SK-N-SH (cell line): ENCODE measurements around the gene LIPN. TPM values are rescaled to one million over a fixed set of nuclear protein-coding genes. Genes with fewer than 3 reads are reported as not detected.

Experiments used
- CTCF ChIA-PET: fragments of 300-600, 350-600 bp; formaldehyde crosslinking; extraction: SDS; loops from one replicate; lab custom pipeline; 2021; lab: Yijun Ruan, JAX
- POLR2A ChIA-PET: fragments of 350-600 bp; sonication (Branson Sonifier 250); formaldehyde crosslinking; extraction: SDS; loops from one replicate; lab custom pipeline; 2020; ENCODE audit warnings: antibody characterized with exemption, inconsistent platforms; lab: Yijun Ruan, JAX
- DNase-seq: peaks from one replicate; pipeline ENCODE4 v3.0.0; 2012
- H2AFZ ChIP-seq: fragments of 200-600 bp; sonication (generic); 2 replicates; pipeline ENCODE4 v1.8.1; 2016; ENCODE audit warnings: antibody characterized with exemption, mild to moderate bottlenecking, low read depth
- H3F3A ChIP-seq: fragments of 200-600 bp; sonication (generic); replicated peaks from 2 replicates; pipeline ENCODE3; 2016; ENCODE audit warnings: antibody characterized with exemption, mild to moderate bottlenecking; ENCODE audit not compliant: insufficient read depth
- H3K27ac ChIP-seq, 2 experiments: fragments of 200-500 bp in 1 of 2; fragments of 200-600 bp in 1 of 2; sonication (Bioruptor generic) in 1 of 2; sonication (generic), shearing (Covaris generic) in 1 of 2; 2 replicates each; pipeline versions ENCODE4 v1.5.1 to v1.6.1; 2014 to 2016; ENCODE audit warnings: low read depth in 2 of 2, inconsistent platforms in 1 of 2, low read length in 1 of 2, mild to moderate bottlenecking in 1 of 2, mixed read lengths in 1 of 2
- H3K27me3 ChIP-seq: fragments of 200-600 bp; sonication (generic), shearing (Covaris generic); 2 replicates; pipeline ENCODE4 v1.6.1; 2016; ENCODE audit warnings: mixed run types; ENCODE audit not compliant: insufficient read depth
- H3K36me3 ChIP-seq, 2 experiments: fragments of 200-500 bp in 1 of 2; fragments of 200-600 bp in 1 of 2; sonication (Bioruptor generic) in 1 of 2; sonication (generic) in 1 of 2; replicated peaks in 1 of 2; 2 replicates each; pipeline versions ENCODE3 to v1.5.1; 2014 to 2016; ENCODE audit warnings: low read length in 1 of 2, mild to moderate bottlenecking in 1 of 2; ENCODE audit not compliant: insufficient read depth in 2 of 2, control insufficient read depth in 1 of 2
- H3K4me1 ChIP-seq, 2 experiments: fragments of 200-500 bp in 1 of 2; fragments of 200-600 bp in 1 of 2; sonication (Bioruptor generic) in 1 of 2; sonication (generic), shearing (Covaris generic) in 1 of 2; 2 replicates each; pipeline versions ENCODE4 v1.5.1 to v1.6.1; 2014 to 2016; ENCODE audit warnings: low read depth in 1 of 2, low read length in 1 of 2, mixed run types in 1 of 2; ENCODE audit not compliant: insufficient read depth in 2 of 2, control insufficient read depth in 1 of 2
- H3K4me2 ChIP-seq: fragments of 200-600 bp; sonication (generic), shearing (Covaris generic); 2 replicates; pipeline ENCODE4 v1.6.1; 2017; ENCODE audit warnings: mixed run types
- H3K4me3 ChIP-seq, 2 experiments: fragments of 200-500 bp in 1 of 2; fragments of 200-600 bp in 1 of 2; sonication (Bioruptor generic) in 1 of 2; sonication (generic), shearing (Covaris generic) in 1 of 2; 2 replicates each; pipeline versions ENCODE4 v1.5.1 to v1.8.1; 2014 to 2016; ENCODE audit warnings: low read depth in 2 of 2, inconsistent platforms in 1 of 2, low read length in 1 of 2, mild to moderate bottlenecking in 1 of 2, mixed read lengths in 1 of 2, moderate library complexity in 1 of 2
- H3K79me2 ChIP-seq: fragments of 200-600 bp; sonication (generic); 2 replicates; pipeline ENCODE4 v1.8.1; 2017; ENCODE audit warnings: mild to moderate bottlenecking; ENCODE audit not compliant: insufficient read depth
- H3K9ac ChIP-seq: fragments of 200-600 bp; sonication (generic); 2 replicates; pipeline ENCODE4 v1.6.1; 2017; ENCODE audit warnings: mixed run types
- H3K9me2 ChIP-seq: fragments of 200-600 bp; sonication (generic); 2 replicates; pipeline ENCODE4 v1.6.1; 2017; ENCODE audit warnings: mixed run types
- H3K9me3 ChIP-seq: fragments of 200-600 bp; sonication (generic); 2 replicates; pipeline ENCODE4 v1.6.1; 2017; ENCODE audit warnings: mixed run types, mild to moderate bottlenecking, moderate library complexity
- H4K20me1 ChIP-seq: fragments of 200-600 bp; sonication (generic); 2 replicates; pipeline ENCODE4 v1.6.1; 2017; ENCODE audit warnings: mild to moderate bottlenecking, mixed run types; ENCODE audit not compliant: insufficient read depth
- CHD2 ChIP-seq: fragments of 150-350 bp; IDR thresholded peaks from 2 replicates; pipeline ENCODE4 v1.6.1; 2018; ENCODE audit warnings: low read length; ENCODE audit not compliant: partially characterized antibody
- ELF1 ChIP-seq: IDR thresholded peaks from 2 replicates; pipeline ENCODE4 v1.4.0; 2012
- EZH2phosphoT487 ChIP-seq: fragments of 200-600 bp; sonication (generic); IDR thresholded peaks from 2 replicates; pipeline ENCODE4 v1.6.1; 2017; ENCODE audit warnings: low read depth, mixed run types, mild to moderate bottlenecking, antibody characterized with exemption, moderate library complexity, borderline replicate concordance
- MXI1 ChIP-seq: IDR thresholded peaks from 2 replicates; pipeline ENCODE4 v1.6.1; 2012; ENCODE audit warnings: mild to moderate bottlenecking, low read depth, low read length, improper control_type of control experiment
- RAD21 ChIP-seq: IDR thresholded peaks from 2 replicates; pipeline ENCODE4 v1.6.1; 2012; ENCODE audit warnings: mild to moderate bottlenecking, low read length
- RCOR1 ChIP-seq: fragments of 150-350 bp; IDR thresholded peaks from 2 replicates; pipeline ENCODE4 v1.6.1; 2017; ENCODE audit warnings: antibody characterized with exemption, low read length
- RXRA ChIP-seq: IDR thresholded peaks from 2 replicates; pipeline ENCODE4 v1.4.0; 2012; ENCODE audit warnings: low read depth, mild to moderate bottlenecking, borderline replicate concordance
- SMC3 ChIP-seq: IDR thresholded peaks from 2 replicates; pipeline ENCODE4 v1.6.1; 2012; ENCODE audit warnings: low read depth, low read length, improper control_type of control experiment
- TCF12 ChIP-seq: IDR thresholded peaks from 2 replicates; pipeline ENCODE4 v1.4.0; 2012
- YY1 ChIP-seq: IDR thresholded peaks from 2 replicates; pipeline ENCODE4 v1.4.0; 2012; ENCODE audit warnings: low read depth, mild to moderate bottlenecking
- WGBS: methylation state at CpG from one replicate; pipeline ENCODE4 v1.1.6; 2017; ENCODE audit warnings: low lambda C conversion rate; 5-methylcytosine and 5-hydroxymethylcytosine counted together
- polyA plus RNA-seq, 3 experiments: library from polyadenylated mRNA; depleted of rRNA; stranded (reverse); fragments of >200 nt; gene quantifications; 2 replicates each; pipeline ENCODE4 v1.2.3, GENCODE V29; 2012
- TF ChIP-seq, protein P1 (sequence below): IDR thresholded peaks from 2 replicates; pipeline ENCODE4 v1.4.0; 2012; ENCODE audit warnings: low read depth, borderline replicate concordance
- TF ChIP-seq, protein P2 (sequence below): IDR thresholded peaks from 2 replicates; pipeline ENCODE4 v1.4.0; 2012; ENCODE audit warnings: low read depth
- TF ChIP-seq, protein P3 (sequence below): IDR thresholded peaks from 2 replicates; pipeline ENCODE4 v1.4.0; 2012; ENCODE audit warnings: low read depth, borderline replicate concordance
- TF ChIP-seq, protein P4 (sequence below): IDR thresholded peaks from 2 replicates; pipeline ENCODE4; 2012
- TF ChIP-seq, protein P5 (sequence below): fragments of 150-350 bp; IDR thresholded peaks from 2 replicates; pipeline ENCODE4 v1.6.1; 2017; ENCODE audit warnings: antibody characterized with exemption, low read length, low read depth, borderline replicate concordance

Gene LIPN
- polyA plus RNA-seq, 1 of the 3 experiments (the other 2 are of a cell fraction): not detected

DNA sequence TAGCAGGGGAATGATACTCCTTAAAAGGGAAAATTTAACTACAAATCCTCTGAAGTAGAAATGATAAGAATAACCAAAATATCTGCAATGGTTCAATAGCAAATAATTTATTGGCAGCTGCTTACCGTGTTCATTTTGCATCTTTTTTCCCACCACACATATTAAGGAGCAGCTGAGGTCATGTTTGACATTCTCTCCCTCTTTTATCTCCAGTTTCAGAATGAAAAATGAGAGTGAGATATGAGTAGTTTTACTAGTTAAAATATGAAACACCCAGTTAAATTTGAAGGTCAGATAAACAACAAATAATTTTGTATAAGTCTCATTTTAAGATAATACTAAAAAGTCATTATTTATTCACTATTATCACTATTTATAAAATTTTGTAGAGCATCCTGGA is 3.1 kb downstream of the LIPN start:
- POLR2A ChIA-PET: no interaction called here
- TF ChIP-seq RCOR1 (no peak), EZH2phosphoT487 (no peak), YY1 (no peak), RAD21 (no peak), RXRA (no peak), MXI1 (no peak), CHD2 (no peak), TCF12 (no peak), ELF1 (no peak), SMC3 (no peak)
- TF ChIP-seq, protein P1, sequence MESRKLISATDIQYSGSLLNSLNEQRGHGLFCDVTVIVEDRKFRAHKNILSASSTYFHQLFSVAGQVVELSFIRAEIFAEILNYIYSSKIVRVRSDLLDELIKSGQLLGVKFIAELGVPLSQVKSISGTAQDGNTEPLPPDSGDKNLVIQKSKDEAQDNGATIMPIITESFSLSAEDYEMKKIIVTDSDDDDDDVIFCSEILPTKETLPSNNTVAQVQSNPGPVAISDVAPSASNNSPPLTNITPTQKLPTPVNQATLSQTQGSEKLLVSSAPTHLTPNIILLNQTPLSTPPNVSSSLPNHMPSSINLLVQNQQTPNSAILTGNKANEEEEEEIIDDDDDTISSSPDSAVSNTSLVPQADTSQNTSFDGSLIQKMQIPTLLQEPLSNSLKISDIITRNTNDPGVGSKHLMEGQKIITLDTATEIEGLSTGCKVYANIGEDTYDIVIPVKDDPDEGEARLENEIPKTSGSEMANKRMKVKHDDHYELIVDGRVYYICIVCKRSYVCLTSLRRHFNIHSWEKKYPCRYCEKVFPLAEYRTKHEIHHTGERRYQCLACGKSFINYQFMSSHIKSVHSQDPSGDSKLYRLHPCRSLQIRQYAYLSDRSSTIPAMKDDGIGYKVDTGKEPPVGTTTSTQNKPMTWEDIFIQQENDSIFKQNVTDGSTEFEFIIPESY: no peak
- TF ChIP-seq, protein P2, sequence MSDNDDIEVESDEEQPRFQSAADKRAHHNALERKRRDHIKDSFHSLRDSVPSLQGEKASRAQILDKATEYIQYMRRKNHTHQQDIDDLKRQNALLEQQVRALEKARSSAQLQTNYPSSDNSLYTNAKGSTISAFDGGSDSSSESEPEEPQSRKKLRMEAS: no peak
- TF ChIP-seq, protein P3, sequence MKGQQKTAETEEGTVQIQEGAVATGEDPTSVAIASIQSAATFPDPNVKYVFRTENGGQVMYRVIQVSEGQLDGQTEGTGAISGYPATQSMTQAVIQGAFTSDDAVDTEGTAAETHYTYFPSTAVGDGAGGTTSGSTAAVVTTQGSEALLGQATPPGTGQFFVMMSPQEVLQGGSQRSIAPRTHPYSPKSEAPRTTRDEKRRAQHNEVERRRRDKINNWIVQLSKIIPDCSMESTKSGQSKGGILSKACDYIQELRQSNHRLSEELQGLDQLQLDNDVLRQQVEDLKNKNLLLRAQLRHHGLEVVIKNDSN: no peak
- TF ChIP-seq, protein P4, sequence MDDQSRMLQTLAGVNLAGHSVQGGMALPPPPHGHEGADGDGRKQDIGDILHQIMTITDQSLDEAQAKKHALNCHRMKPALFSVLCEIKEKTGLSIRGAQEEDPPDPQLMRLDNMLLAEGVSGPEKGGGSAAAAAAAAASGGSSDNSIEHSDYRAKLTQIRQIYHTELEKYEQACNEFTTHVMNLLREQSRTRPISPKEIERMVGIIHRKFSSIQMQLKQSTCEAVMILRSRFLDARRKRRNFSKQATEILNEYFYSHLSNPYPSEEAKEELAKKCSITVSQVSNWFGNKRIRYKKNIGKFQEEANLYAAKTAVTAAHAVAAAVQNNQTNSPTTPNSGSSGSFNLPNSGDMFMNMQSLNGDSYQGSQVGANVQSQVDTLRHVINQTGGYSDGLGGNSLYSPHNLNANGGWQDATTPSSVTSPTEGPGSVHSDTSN: no peak
- TF ChIP-seq, protein P5, sequence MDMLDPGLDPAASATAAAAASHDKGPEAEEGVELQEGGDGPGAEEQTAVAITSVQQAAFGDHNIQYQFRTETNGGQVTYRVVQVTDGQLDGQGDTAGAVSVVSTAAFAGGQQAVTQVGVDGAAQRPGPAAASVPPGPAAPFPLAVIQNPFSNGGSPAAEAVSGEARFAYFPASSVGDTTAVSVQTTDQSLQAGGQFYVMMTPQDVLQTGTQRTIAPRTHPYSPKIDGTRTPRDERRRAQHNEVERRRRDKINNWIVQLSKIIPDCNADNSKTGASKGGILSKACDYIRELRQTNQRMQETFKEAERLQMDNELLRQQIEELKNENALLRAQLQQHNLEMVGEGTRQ: no peak
- Histone ChIP-seq H4K20me1 (no peaks in the 10 kb centered on the region), H3F3A (no peaks in the 10 kb centered on the region), H3K4me2 (no peak overlapping the region), H2AFZ (0 out of 2 replicates have a peak overlapping the region, but pooled peaks have one; percentile 36), H3K9me3 (no peaks in the 10 kb centered on the region), H3K4me1 (no peaks in the 10 kb centered on the region), H3K9ac (no peak overlapping the region), H3K27ac (no peak overlapping the region), H3K27me3 (no peaks in the 10 kb centered on the region), H3K9me2 (no peaks in the 10 kb centered on the region), H3K4me3 (no peak overlapping the region), H3K36me3 (no peaks in the 10 kb centered on the region), H3K79me2 (no peaks in the 10 kb centered on the region)
- no peak for DNase-seq
- 90% methylated on average over 1 of the region's 1 CpG for WGBS
- CTCF ChIA-PET: no interaction called here
